H9 (cell line): Measurements from ENCODE around the gene LRP1B. TPM values are rescaled to one million over a fixed set of nuclear protein-coding genes. Genes with fewer than 3 reads are reported as not detected.
A peak's percentile ranks its signal among the peaks of the same experiment; 100 is the strongest.

Source experiments
- DNase-seq: peaks from one replicate; pipeline ENCODE4 v3.0.0-alpha.2; 2017
- H2AFZ ChIP-seq: one replicate; pipeline ENCODE4 v1.6.1; 2013; ENCODE audit warnings: mild to moderate bottlenecking, low read length, control low read depth, moderate library complexity
- H2AK5ac ChIP-seq: 2 replicates; pipeline ENCODE4 v1.6.1; 2013; ENCODE audit warnings: low read length, control low read depth, mixed read lengths; ENCODE audit not compliant: insufficient read length
- H2BK120ac ChIP-seq: one replicate; pipeline ENCODE4 v1.6.1; 2013; ENCODE audit warnings: low read depth, mild to moderate bottlenecking, low read length, control low read depth, inconsistent platforms; ENCODE audit not compliant: poor library complexity, severe bottlenecking
- H2BK12ac ChIP-seq: 2 replicates; pipeline ENCODE4 v1.6.1; 2013; ENCODE audit warnings: low read length, control low read depth, mixed read lengths, low read depth; ENCODE audit not compliant: insufficient read length
- H2BK15ac ChIP-seq: 2 replicates; pipeline ENCODE4 v1.6.1; 2013; ENCODE audit warnings: low read depth, low read length, control low read depth
- H2BK20ac ChIP-seq: one replicate; pipeline ENCODE4 v1.6.1; 2013; ENCODE audit warnings: low read depth, mild to moderate bottlenecking, low read length, control low read depth, inconsistent platforms; ENCODE audit not compliant: poor library complexity, severe bottlenecking
- H2BK5ac ChIP-seq: 2 replicates; pipeline ENCODE4 v1.6.1; 2013; ENCODE audit warnings: low read length, control low read depth, mixed read lengths; ENCODE audit not compliant: insufficient read length
- H3K14ac ChIP-seq: 2 replicates; pipeline ENCODE4 v1.6.1; 2013; ENCODE audit warnings: low read length, control low read depth; ENCODE audit not compliant: insufficient read depth
- H3K18ac ChIP-seq: 2 replicates; pipeline ENCODE4 v1.6.1; 2013; ENCODE audit warnings: low read depth, mild to moderate bottlenecking, mixed read lengths, low read length, control low read depth; ENCODE audit not compliant: insufficient read length
- H3K23ac ChIP-seq: 2 replicates; pipeline ENCODE4 v1.6.1; 2013; ENCODE audit warnings: low read length, control low read depth, mixed read lengths, low read depth; ENCODE audit not compliant: insufficient read length
- H3K23me2 ChIP-seq: 2 replicates; pipeline ENCODE4 v1.6.1; 2013; ENCODE audit warnings: low read depth, mild to moderate bottlenecking, mixed read lengths, low read length, control low read depth; ENCODE audit not compliant: insufficient read length, poor library complexity, severe bottlenecking
- H3K27ac ChIP-seq: 2 replicates; pipeline ENCODE4 v1.5.1; 2013; ENCODE audit warnings: low read length, control low read depth, mixed read lengths, low read depth; ENCODE audit not compliant: insufficient read length
- H3K27me3 ChIP-seq: 2 replicates; pipeline ENCODE4 v1.6.1; 2013; ENCODE audit warnings: low read length, control low read depth, inconsistent platforms; ENCODE audit not compliant: insufficient read depth
- H3K4ac ChIP-seq: 2 replicates; pipeline ENCODE4 v1.6.1; 2013; ENCODE audit warnings: low read depth, mild to moderate bottlenecking, control low read depth, inconsistent platforms, low read length, moderate library complexity
- H3K4me1 ChIP-seq: 2 replicates; pipeline ENCODE4 v1.6.1; 2013; ENCODE audit warnings: low read length, control low read depth, inconsistent platforms; ENCODE audit not compliant: insufficient read depth
- H3K4me2 ChIP-seq: 2 replicates; pipeline ENCODE4 v1.6.1; 2013; ENCODE audit warnings: low read length, control low read depth, mixed read lengths; ENCODE audit not compliant: insufficient read length, insufficient read depth
- H3K56ac ChIP-seq: 2 replicates; pipeline ENCODE4 v1.6.1; 2013; ENCODE audit warnings: low read depth, mild to moderate bottlenecking, mixed read lengths, low read length, control low read depth; ENCODE audit not compliant: insufficient read length
- H3K79me1 ChIP-seq: 2 replicates; pipeline ENCODE4 v1.6.1; 2013; ENCODE audit warnings: low read depth, mild to moderate bottlenecking, moderate library complexity, low read length, control low read depth, inconsistent platforms; ENCODE audit not compliant: insufficient read depth, poor library complexity, severe bottlenecking
- H3K79me2 ChIP-seq: 2 replicates; pipeline ENCODE4 v1.6.1; 2013; ENCODE audit warnings: low read length, control low read depth, inconsistent platforms; ENCODE audit not compliant: insufficient read depth
- H3K9ac ChIP-seq: 2 replicates; pipeline ENCODE4 v1.6.1; 2013; ENCODE audit warnings: low read length, control low read depth, mixed read lengths; ENCODE audit not compliant: insufficient read length; ENCODE audit errors: extremely low read depth
- H3K9me3 ChIP-seq: one replicate; pipeline ENCODE4 v1.6.1; 2013; ENCODE audit warnings: low read depth, low read length, inconsistent platforms; ENCODE audit not compliant: control insufficient read depth
- H3T11ph ChIP-seq: one replicate; pipeline ENCODE4 v1.6.1; 2013; ENCODE audit warnings: mild to moderate bottlenecking, low read length, control low read depth, inconsistent platforms
- H4K20me1 ChIP-seq: one replicate; pipeline ENCODE4 v1.6.1; 2013; ENCODE audit not compliant: control insufficient read depth, insufficient read length, insufficient read depth
- H4K5ac ChIP-seq: 2 replicates; pipeline ENCODE4 v1.6.1; 2013; ENCODE audit warnings: low read depth, mild to moderate bottlenecking, mixed read lengths, low read length, control low read depth; ENCODE audit not compliant: insufficient read length
- H4K8ac ChIP-seq: replicated peaks from 2 replicates; pipeline ENCODE4 v1.6.1; 2013; ENCODE audit warnings: low read length, control low read depth, mixed read lengths, low read depth; ENCODE audit not compliant: insufficient read length
- H4K91ac ChIP-seq: 2 replicates; pipeline ENCODE4 v1.6.1; 2013; ENCODE audit warnings: low read depth, mild to moderate bottlenecking, moderate library complexity, mixed read lengths, low read length, control low read depth; ENCODE audit not compliant: insufficient read length
- H3K27ac Mint-ChIP-seq, 3 experiments: 2 replicates in 2 of 3; 3 replicates in 1 of 3; pipeline ENCODE4 v1.8.0; 2020 to 2021; ENCODE audit warnings: mixed read lengths in 3 of 3, mild to moderate bottlenecking in 1 of 3, moderate library complexity in 1 of 3
- H3K27me3 Mint-ChIP-seq: 2 replicates; pipeline ENCODE4 v1.8.0; 2021; ENCODE audit warnings: low read depth, mild to moderate bottlenecking, moderate library complexity, mixed read lengths
- H3K36me3 Mint-ChIP-seq, 3 experiments: 2 replicates in 2 of 3; 3 replicates in 1 of 3; pipeline ENCODE4 v1.8.0; 2020 to 2021; ENCODE audit warnings: low read depth in 3 of 3, mixed read lengths in 3 of 3; ENCODE audit not compliant: insufficient read depth in 1 of 3
- H3K4me1 Mint-ChIP-seq, 2 experiments: 2 replicates each; pipeline ENCODE4 v1.8.0; 2020; ENCODE audit warnings: mixed read lengths in 2 of 2
- H3K4me3 Mint-ChIP-seq, 2 experiments: 2 replicates in 1 of 2; 3 replicates in 1 of 2; pipeline ENCODE4 v1.8.0; 2020 to 2021; ENCODE audit warnings: mild to moderate bottlenecking in 2 of 2, mixed read lengths in 2 of 2, moderate library complexity in 1 of 2
- H3K9me3 Mint-ChIP-seq, 2 experiments: 2 replicates in 1 of 2; 3 replicates in 1 of 2; pipeline ENCODE4 v1.8.0; 2020; ENCODE audit warnings: mild to moderate bottlenecking in 2 of 2, mixed read lengths in 2 of 2, moderate library complexity in 1 of 2
- WGBS: extraction: QIAGEN DNeasy Blood & Tissue Kit; methylation state at CpG from one replicate; pipeline ENCODE4 v1.1.7; 2013; ENCODE audit warnings: missing lambda C conversion rate, low lambda C conversion rate, mixed read lengths; ENCODE audit not compliant: insufficient read length; ENCODE audit errors: extremely low coverage; 5-methylcytosine and 5-hydroxymethylcytosine counted together
- total RNA-seq: library from RNA; stranded (reverse); gene quantifications from 2 replicates; pipeline ENCODE4 v1.2.1, GENCODE V29; 2021
- TF ChIP-seq, protein P1 (sequence below): fragments of 200-600 bp; sonication (generic); conservative IDR thresholded peaks from 3 replicates; pipeline ENCODE4 v1.8.0; 2021; ENCODE audit warnings: antibody characterized with exemption, mild to moderate bottlenecking

LRP1B gene
- total RNA-seq, 1 experiment from 2014 or later, result not detected

DNA sequence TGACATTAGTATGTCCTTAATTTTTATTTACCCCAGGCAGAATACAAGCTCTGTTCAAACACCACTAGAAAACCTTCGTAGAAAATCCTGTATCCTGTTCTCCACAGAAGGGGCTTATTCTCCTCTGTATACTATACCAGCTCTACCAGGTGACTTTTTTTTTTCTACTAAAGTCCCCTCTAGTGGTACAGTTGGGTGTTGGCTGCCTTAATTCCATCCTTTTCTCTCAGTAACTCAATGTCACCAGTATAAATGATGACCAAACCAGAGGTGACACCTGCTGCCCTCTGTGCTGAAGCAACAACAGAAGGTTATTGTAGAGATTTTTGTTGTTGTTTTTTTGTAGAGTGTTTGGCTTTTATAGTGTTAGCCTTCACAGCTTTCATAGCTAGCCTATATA lies 1322.0 kb downstream of the LRP1B start:
- no peak overlapping the region for H4K8ac ChIP-seq
- H2BK12ac ChIP-seq, result no peak overlapping the region
- H2AK5ac ChIP-seq, result no peak overlapping the region
- H3K27me3 ChIP-seq, result no peaks in the 10 kb centered on the region
- H3K18ac ChIP-seq, result no peak overlapping the region
- H3K9ac ChIP-seq, result no peak overlapping the region
- no peak overlapping the region for H2BK15ac ChIP-seq
- Mint-ChIP-seq H3K9me3 (no peaks in the 10 kb centered on the region), H3K36me3 (no peaks in the 10 kb centered on the region), H3K27ac (no peak overlapping the region), H3K27me3 (no peaks in the 10 kb centered on the region), H3K4me1 (peaks cover 0 to 2% of the 10 kb centered on the region in 2 experiments; a peak in 1 of 4 replicates), H3K4me3 (no peak overlapping the region)
- no peak overlapping the region for H2BK120ac ChIP-seq
- H3K79me2 ChIP-seq, result no peaks in the 10 kb centered on the region
- DNase-seq, result no peak
- no peaks in the 10 kb centered on the region for H4K20me1 ChIP-seq
- no peaks in the 10 kb centered on the region for H3K4me1 ChIP-seq
- no peak overlapping the region for H2BK5ac ChIP-seq
- H3K9me3 ChIP-seq, result no peaks in the 10 kb centered on the region
- H2BK20ac ChIP-seq, result no peak overlapping the region
- no peaks in the 10 kb centered on the region for H3K79me1 ChIP-seq
- H3K14ac ChIP-seq, result no peak overlapping the region
- no CpG with 5 or more reads among the region's 1 CpG for WGBS
- no peak overlapping the region for H2AFZ ChIP-seq
- TF ChIP-seq, protein P1, sequence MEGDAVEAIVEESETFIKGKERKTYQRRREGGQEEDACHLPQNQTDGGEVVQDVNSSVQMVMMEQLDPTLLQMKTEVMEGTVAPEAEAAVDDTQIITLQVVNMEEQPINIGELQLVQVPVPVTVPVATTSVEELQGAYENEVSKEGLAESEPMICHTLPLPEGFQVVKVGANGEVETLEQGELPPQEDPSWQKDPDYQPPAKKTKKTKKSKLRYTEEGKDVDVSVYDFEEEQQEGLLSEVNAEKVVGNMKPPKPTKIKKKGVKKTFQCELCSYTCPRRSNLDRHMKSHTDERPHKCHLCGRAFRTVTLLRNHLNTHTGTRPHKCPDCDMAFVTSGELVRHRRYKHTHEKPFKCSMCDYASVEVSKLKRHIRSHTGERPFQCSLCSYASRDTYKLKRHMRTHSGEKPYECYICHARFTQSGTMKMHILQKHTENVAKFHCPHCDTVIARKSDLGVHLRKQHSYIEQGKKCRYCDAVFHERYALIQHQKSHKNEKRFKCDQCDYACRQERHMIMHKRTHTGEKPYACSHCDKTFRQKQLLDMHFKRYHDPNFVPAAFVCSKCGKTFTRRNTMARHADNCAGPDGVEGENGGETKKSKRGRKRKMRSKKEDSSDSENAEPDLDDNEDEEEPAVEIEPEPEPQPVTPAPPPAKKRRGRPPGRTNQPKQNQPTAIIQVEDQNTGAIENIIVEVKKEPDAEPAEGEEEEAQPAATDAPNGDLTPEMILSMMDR, result peak; percentile 62
- no peak overlapping the region for H3T11ph ChIP-seq
- no peaks in the 10 kb centered on the region for H3K23me2 ChIP-seq
- H3K27ac ChIP-seq, result no peak overlapping the region
- no peak overlapping the region for H4K5ac ChIP-seq
- no peak overlapping the region for H3K23ac ChIP-seq
- no peak overlapping the region for H3K4ac ChIP-seq
- no peak overlapping the region for H4K91ac ChIP-seq
- no peak overlapping the region for H3K56ac ChIP-seq
- H3K4me2 ChIP-seq, result no peak overlapping the region
